AML-193 (cell line): ENCODE results near the gene GPR61.

Experiments used
- DNase-seq, 2 experiments: peaks; one replicate each; lab custom pipeline; 2025; lab: John Stamatoyannopoulos, UW

The GPR61 gene

GRCh38 chr1:109535971-109536491, 3.6 kb upstream of the GPR61 start:
- no peak for DNase-seq

GRCh38 chr1:109537450-109538178, 2.1 kb upstream of the GPR61 start:
- no peak for DNase-seq

- DNase-seq, result no peak
Observed at GRCh38 chr1:109538827-109539555, 681 bp upstream of the GPR61 start.

- no peak for DNase-seq
Observed at GRCh38 chr1:109541102-109541501, 1.4 kb downstream of the GPR61 start.

GRCh38 chr1:109542657-109543056, 3.0 kb downstream of the GPR61 start:
- DNase-seq, result no peak

GRCh38 chr1:109543283-109543987, 3.8 kb downstream of the GPR61 start:
- no peak for DNase-seq

- DNase-seq, result no peak
Observed at GRCh38 chr1:109543988-109544735, 4.5 kb downstream of the GPR61 start.

GRCh38 chr1:109546311-109547109, 6.8 kb downstream of the GPR61 start:
- peak; percentile 75 to 80 for DNase-seq

GRCh38 chr1:109547463-109548320, 8.0 kb downstream of the GPR61 start:
- no peak for DNase-seq

- DNase-seq, result peak; percentile 90 to 93
Observed at GRCh38 chr1:109548321-109549267, 8.9 kb downstream of the GPR61 start, which contains the start of gene GNAI3. Gene GNAI3 (plus strand): TSS chr1:109548615. CDS start chr1:109548721, 106 bp downstream.

- DNase-seq, result no peak
Observed at GRCh38 chr1:109556563-109556962, 16.9 kb downstream of the GPR61 start.

GRCh38 chr1:109557520-109557919, 17.8 kb downstream of the GPR61 start:
- no peak for DNase-seq

- no peak for DNase-seq
Observed at GRCh38 chr1:109559995-109560394, 20.3 kb downstream of the GPR61 start.

GRCh38 chr1:109564194-109564878, 24.7 kb downstream of the GPR61 start:
- DNase-seq, result no peak

- no peak for DNase-seq
Observed at GRCh38 chr1:109565241-109565640, 25.6 kb downstream of the GPR61 start.

- DNase-seq, result no peak
Observed at GRCh38 chr1:109566982-109567381, 27.3 kb downstream of the GPR61 start.

- no peak for DNase-seq
Observed at GRCh38 chr1:109567877-109568672, 28.4 kb downstream of the GPR61 start.
